Smooth muscle cell (in vitro differentiated cells): ENCODE data around the gene CSGALNACT2. TPM values are rescaled to one million over a fixed set of nuclear protein-coding genes. Genes with fewer than 3 reads are reported as not detected.

Experiments
- DNase-seq: peaks from one replicate; lab custom pipeline; 2025; ENCODE audit not compliant: unreplicated experiment; lab: John Stamatoyannopoulos, UW
- H2AFZ ChIP-seq: fragments of 200-600 bp; sonication (generic); 2 replicates; pipeline ENCODE4 v1.6.0; 2016; ENCODE audit warnings: antibody characterized with exemption, low read depth, mild to moderate bottlenecking
- H3F3A ChIP-seq: fragments of 200-600 bp; sonication (generic); 2 replicates; pipeline ENCODE4 v1.6.0; 2017; ENCODE audit warnings: antibody characterized with exemption, low read depth
- H3K27ac ChIP-seq: fragments of 200-600 bp; sonication (generic); 2 replicates; pipeline ENCODE4 v1.5.1; 2016; ENCODE audit warnings: low read depth, mild to moderate bottlenecking
- H3K27me3 ChIP-seq: fragments of 200-600 bp; sonication (generic); 2 replicates; pipeline ENCODE4 v1.6.1; 2016; ENCODE audit warnings: low read depth, mild to moderate bottlenecking
- H3K36me3 ChIP-seq: fragments of 200-600 bp; sonication (generic); 2 replicates; pipeline ENCODE4 v1.5.1; 2016; ENCODE audit warnings: low read depth
- H3K4me1 ChIP-seq: fragments of 200-600 bp; sonication (generic); 2 replicates; pipeline ENCODE4 v1.5.1; 2016; ENCODE audit warnings: low read depth
- H3K4me2 ChIP-seq: fragments of 200-600 bp; sonication (generic); 2 replicates; pipeline ENCODE4 v1.6.0; 2016; ENCODE audit warnings: mild to moderate bottlenecking
- H3K4me3 ChIP-seq: fragments of 200-600 bp; sonication (generic); 2 replicates; pipeline ENCODE4 v1.5.1; 2016; ENCODE audit warnings: mild to moderate bottlenecking
- H3K79me2 ChIP-seq: fragments of 200-600 bp; sonication (generic); 2 replicates; pipeline ENCODE4 v1.6.0; 2016; ENCODE audit warnings: low read depth, mild to moderate bottlenecking
- H3K9ac ChIP-seq: fragments of 200-600 bp; sonication (generic); 2 replicates; pipeline ENCODE4 v1.6.0; 2016; ENCODE audit warnings: low read depth
- H3K9me3 ChIP-seq: fragments of 200-600 bp; sonication (generic); replicated peaks from 2 replicates; pipeline ENCODE4 v1.5.1; 2016; ENCODE audit warnings: low read depth
- H4K20me1 ChIP-seq: fragments of 200-600 bp; sonication (generic); 2 replicates; pipeline ENCODE4 v1.6.0; 2016; ENCODE audit warnings: low read depth
- CTCF ChIP-seq: fragments of 200-600 bp; sonication (generic); IDR thresholded peaks from 2 replicates; pipeline ENCODE4 v1.5.1; 2017; ENCODE audit warnings: borderline replicate concordance, mild to moderate bottlenecking, antibody characterized with exemption; ENCODE audit not compliant: insufficient read depth, poor library complexity, severe bottlenecking
- WGBS: methylation state at CpG from one replicate; pipeline ENCODE4 v1.1.7; 2016; ENCODE audit warnings: low lambda C conversion rate; 5-methylcytosine and 5-hydroxymethylcytosine counted together
- polyA plus RNA-seq: library from polyadenylated mRNA; unstranded; fragments of >200 nt; fragmentation: Nextera tagmentation; extraction: Ambion mirVana; gene quantifications from 2 replicates; pipeline ENCODE4 v1.2.1, GENCODE V29; 2016
- total RNA-seq: library from RNA; depleted of rRNA; stranded (reverse); fragments of >200 nt; gene quantifications from 2 replicates; pipeline ENCODE4 v1.2.3, GENCODE V29; 2014

Gene CSGALNACT2
- total and polyA plus RNA-seq, 2 experiments from 2014 or later, result 35.6 to 40.4 TPM

DNA sequence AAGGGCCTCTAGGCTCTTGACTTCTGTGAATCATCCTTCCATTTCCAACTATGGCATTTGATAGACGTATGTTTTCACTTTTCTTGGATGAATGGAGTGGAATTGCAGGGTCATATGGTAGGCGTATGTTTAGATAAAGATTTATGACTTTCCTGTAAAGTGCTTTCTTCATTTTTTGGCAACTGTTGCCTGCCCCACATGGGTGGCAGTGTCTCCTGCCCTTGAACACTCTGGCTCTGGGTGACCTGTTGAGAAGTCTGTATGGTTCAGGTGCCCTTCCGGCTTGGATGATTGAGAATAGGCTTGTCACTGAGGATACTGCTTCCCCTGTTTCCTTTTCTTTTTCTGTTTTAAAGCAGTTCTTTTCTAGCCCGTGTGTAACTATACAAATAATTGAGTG lies 38.3 kb upstream of the CSGALNACT2 start:
- no peak for TF ChIP-seq CTCF
- Histone ChIP-seq H3K9ac (no peak overlapping the region), H3K9me3 (no peaks in the 10 kb centered on the region), H3K36me3 (no peaks in the 10 kb centered on the region), H3K4me2 (no peak overlapping the region), H3K79me2 (no peaks in the 10 kb centered on the region), H3K27ac (no peak overlapping the region), H3K4me1 (no peaks in the 10 kb centered on the region), H2AFZ (no peak overlapping the region), H4K20me1 (no peaks in the 10 kb centered on the region), H3F3A (no peaks in the 10 kb centered on the region), H3K4me3 (no peak overlapping the region), H3K27me3 (peaks cover 36% of the 10 kb centered on the region)
- WGBS, result 87% methylated on average over 4 of the region's 4 CpGs
- DNase-seq, result no peak

DNA sequence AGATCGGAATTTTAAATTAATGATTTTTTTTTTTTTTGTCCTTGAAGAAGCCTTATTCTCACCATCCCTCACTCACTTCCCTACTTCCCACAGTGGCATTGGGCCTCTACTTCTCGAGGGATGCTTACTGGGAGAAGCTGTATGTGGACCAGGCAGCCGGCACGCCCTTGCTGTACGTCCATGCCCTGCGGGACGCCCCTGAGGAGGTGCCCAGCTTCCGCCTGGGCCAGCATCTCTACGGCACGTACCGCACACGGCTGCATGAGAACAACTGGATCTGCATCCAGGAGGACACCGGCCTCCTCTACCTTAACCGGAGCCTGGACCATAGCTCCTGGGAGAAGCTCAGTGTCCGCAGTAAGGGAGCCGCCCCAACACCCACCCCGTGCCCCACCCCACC lies 37.9 kb upstream of the CSGALNACT2 start:
- whole genome bisulfite sequencing, result 92% methylated on average over 17 of the region's 17 CpGs
- TF ChIP-seq CTCF, result no peak
- Histone ChIP-seq H3K36me3 (no peaks in the 10 kb centered on the region), H3F3A (no peaks in the 10 kb centered on the region), H3K4me3 (no peak overlapping the region), H3K4me1 (no peaks in the 10 kb centered on the region), H3K27me3 (peaks cover 32% of the 10 kb centered on the region), H3K27ac (no peak overlapping the region), H3K9ac (no peak overlapping the region), H3K9me3 (no peaks in the 10 kb centered on the region), H3K79me2 (no peaks in the 10 kb centered on the region), H3K4me2 (no peak overlapping the region), H2AFZ (no peak overlapping the region), H4K20me1 (no peaks in the 10 kb centered on the region)
- DNase-seq, result no peak

DNA sequence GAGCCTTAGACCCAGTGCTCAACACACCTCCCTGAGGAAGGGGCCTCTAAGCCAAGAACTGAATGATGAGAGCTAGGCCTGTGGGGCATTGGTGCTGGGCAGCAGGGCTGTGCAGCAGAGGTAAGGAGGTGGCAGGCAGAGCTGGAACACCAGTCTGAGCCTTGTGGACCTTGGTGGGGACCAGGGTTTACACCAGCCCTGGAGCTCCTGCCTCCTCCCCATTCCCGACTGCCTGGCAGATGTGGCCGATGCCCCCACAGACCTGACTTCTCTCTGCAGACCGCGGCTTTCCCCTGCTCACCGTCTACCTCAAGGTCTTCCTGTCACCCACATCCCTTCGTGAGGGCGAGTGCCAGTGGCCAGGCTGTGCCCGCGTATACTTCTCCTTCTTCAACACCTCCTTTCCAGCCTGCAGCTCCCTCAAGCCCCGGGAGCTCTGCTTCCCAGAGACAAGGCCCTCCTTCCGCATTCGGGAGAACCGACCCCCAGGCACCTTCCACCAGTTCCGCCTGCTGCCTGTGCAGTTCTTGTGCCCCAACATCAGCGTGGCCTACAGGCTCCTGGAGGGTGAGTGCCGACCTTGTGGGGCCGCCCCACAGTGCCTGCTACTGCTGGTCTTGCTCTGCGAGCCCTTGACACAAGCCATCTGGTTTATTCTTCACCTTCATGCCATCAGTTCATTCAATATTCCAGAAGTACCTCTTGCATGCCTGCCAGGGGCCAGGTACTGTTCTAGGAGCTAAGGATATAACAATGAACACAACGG lies 36.0 kb upstream of the CSGALNACT2 start:
- Histone ChIP-seq H3F3A (no peaks in the 10 kb centered on the region), H3K27me3 (peaks cover 23% of the 10 kb centered on the region), H3K27ac (no peak overlapping the region), H3K9ac (no peak overlapping the region), H3K4me2 (no peak overlapping the region), H3K36me3 (no peaks in the 10 kb centered on the region), H3K79me2 (no peaks in the 10 kb centered on the region), H3K4me1 (no peaks in the 10 kb centered on the region), H3K4me3 (no peak overlapping the region), H2AFZ (no peak overlapping the region), H4K20me1 (no peaks in the 10 kb centered on the region), H3K9me3 (no peaks in the 10 kb centered on the region)
- no peak for TF ChIP-seq CTCF
- WGBS, result 91% methylated on average over 19 of the region's 19 CpGs
- no peak for DNase-seq
